K562 (cell line): ENCODE results near the gene RETREG2. TPM values are rescaled to one million over a fixed set of nuclear protein-coding genes. Genes with fewer than 3 reads are reported as not detected.

ENCODE experiments used
- ARNT ChIP-seq, 2 experiments: fragments of 450-650 bp; IDR thresholded peaks; 2 replicates each; pipeline ENCODE4 v1.6.1; 2016; ENCODE audit warnings: mild to moderate bottlenecking in 1 of 2
- GMEB1 ChIP-seq: fragments of 250-450 bp; sonication (Bioruptor Pico); IDR thresholded peaks from 2 replicates; pipeline ENCODE4 v1.4.0; 2020; ENCODE audit warnings: mild to moderate bottlenecking
- HBP1 ChIP-seq: fragments of 450-650 bp; formaldehyde crosslinking; IDR thresholded peaks from 2 replicates; pipeline ENCODE4 v1.4.0; 2022; ENCODE audit warnings: missing genetic modification characterization
- KLF1 ChIP-seq: fragments of 450-650 bp; IDR thresholded peaks from 2 replicates; pipeline ENCODE4 v1.6.1; 2016; ENCODE audit warnings: missing genetic modification characterization, missing compliant biosample characterization
- MCM5 ChIP-seq: fragments of 450-650 bp; IDR thresholded peaks from 2 replicates; pipeline ENCODE4 v1.6.1; 2016; ENCODE audit warnings: low read depth
- MLX ChIP-seq, 2 experiments: fragments of 450-650 bp in 1 of 2; sonication (generic) in 1 of 2; formaldehyde crosslinking; conservative IDR thresholded peaks; 2 replicates each; pipeline versions ENCODE4 v1.4.0 to v1.8.1; 2020 to 2022; ENCODE audit warnings: mild to moderate bottlenecking in 1 of 2, missing genetic modification reagents in 1 of 2
- NR2C1 ChIP-seq, 2 experiments: fragments of 450-650 bp; IDR thresholded peaks; 2 replicates each; pipeline ENCODE4 v1.6.1; 2017; ENCODE audit warnings: mild to moderate bottlenecking in 2 of 2, antibody characterized with exemption in 1 of 2, inconsistent platforms in 1 of 2, missing compliant biosample characterization in 1 of 2, missing genetic modification characterization in 1 of 2
- SAP30 ChIP-seq: fragments of 200-600 bp; sonication (generic); IDR thresholded peaks from 2 replicates; pipeline ENCODE4 v1.6.1; 2012; ENCODE audit warnings: borderline replicate concordance, low read depth, mild to moderate bottlenecking, moderate library complexity, low read length, control low read depth, inconsistent platforms; ENCODE audit not compliant: insufficient read depth, poor library complexity, severe bottlenecking
- ZNF407 ChIP-seq: fragments of 450-650 bp; IDR thresholded peaks from 2 replicates; pipeline ENCODE4 v1.6.1; 2016; ENCODE audit warnings: low read depth
- polyA plus RNA-seq, 8 experiments: library from polyadenylated mRNA; depleted of rRNA in 4 of 8; stranded (reverse) in 5 of 8; unstranded in 3 of 8; fragments of >200 nt; fragmentation: Nextera tagmentation in 2 of 8; fragmentation: Illumina TruSeq in 1 of 8; extraction: Ambion mirVana in 2 of 8; extraction: Trizol in 1 of 8; gene quantifications; 2 replicates each; pipeline versions ENCODE4 v1.2.1 to v1.2.3, GENCODE V29; 2011 to 2014; ENCODE audit warnings: inconsistent platforms in 1 of 8, missing spikeins in 1 of 8
- total RNA-seq, 7 experiments: library from RNA; depleted of rRNA in 6 of 7; stranded (reverse); fragments of >200 nt in 6 of 7; fragmentation: Illumina TruSeq in 2 of 7; extraction: Trizol in 2 of 7; gene quantifications; 2 replicates each; pipeline versions ENCODE4 v1.2.1 to v1.2.3, GENCODE V29; 2011 to 2021; ENCODE audit warnings: low replicate concordance in 1 of 7

Gene RETREG2
- total and polyA plus RNA-seq, 9 of the 15 experiments (the other 6 are each of a cell fraction or from before 2014, with no cell fraction given), result 4.9 to 40.1 (median 19.2) TPM

- TF ChIP-seq ZNF407 (peak; percentile 95), NR2C1 (IDR thresholded peaks at IDR 0.05) (no peak), NR2C1 (tag; IDR thresholded peaks at IDR 0.05) (no peak), ARNT (IDR thresholded peaks at IDR 0.05) (no peak), MCM5 (no peak), GMEB1 (CRISPR knock-in tag) (no peak), KLF1 (peak; percentile 88), HBP1 (no peak), MLX (CRISPR knock-in tag; conservative IDR thresholded peaks at IDR 0.05) (no peak), SAP30 (no peak)
These were observed 51.4 kb downstream of the RETREG2 start, which contains the start of the genes ANKZF1 and ATG9A (continued) for GRCh38 chr2:219229305-219230058.
